Measurements from ENCODE around the gene RGS3.

DNA sequence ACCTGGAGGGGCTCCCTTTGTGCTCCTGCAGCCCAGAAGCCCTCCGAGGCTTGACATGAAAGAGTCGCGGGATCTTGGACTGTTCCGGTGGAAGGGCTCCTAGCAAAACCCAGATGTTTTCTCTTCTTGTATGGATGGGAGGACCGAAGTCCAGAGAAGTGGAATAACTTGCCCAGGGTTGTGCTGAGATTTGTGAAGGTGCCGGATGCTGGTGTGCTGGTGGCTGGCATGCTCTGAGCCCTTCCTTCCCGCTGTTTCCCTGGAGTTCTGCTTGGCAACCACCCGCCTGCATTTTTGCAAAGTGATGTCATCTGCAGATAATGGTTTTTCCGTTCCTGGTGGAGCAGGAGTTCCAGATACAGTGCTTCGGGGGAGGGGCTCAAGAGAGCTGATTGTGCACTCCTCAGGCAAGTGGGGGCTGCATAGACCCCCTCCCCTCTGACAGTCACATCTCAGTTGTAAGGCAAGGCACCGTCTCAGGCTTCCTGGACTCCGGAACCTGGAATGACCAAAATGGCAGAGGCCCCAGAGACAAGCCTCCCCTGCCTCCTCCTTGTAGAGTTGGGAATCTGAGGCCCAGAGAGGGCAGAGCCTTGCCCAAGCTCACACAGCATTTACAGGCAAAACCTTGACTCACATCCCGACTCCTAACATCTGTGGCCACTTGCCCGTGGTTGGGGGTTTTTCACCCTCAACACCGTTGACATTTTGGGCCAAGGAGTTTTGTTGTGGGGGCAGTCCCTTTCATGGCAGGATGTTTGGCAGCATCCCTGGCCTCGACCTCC, 157.0 kb downstream of the RGS3 start:
- TF ChIP-seq KLF9 (tag by site-specific recombination; IDR thresholded peaks at IDR 0.05; ENCODE audit: low read depth) (no peak), CTCF (tag by site-specific recombination; IDR thresholded peaks at IDR 0.05) (no peak), IKZF3 (tag by site-specific recombination; IDR thresholded peaks at IDR 0.05) (no peak)

Measured in HEK293 (cell line).